Skeletal muscle tissue (tissue), 4 donors: ENCODE data around the gene ADGRV1. TPM values are rescaled to one million over a fixed set of nuclear protein-coding genes. Genes with fewer than 3 reads are reported as not detected.
"Not testable (repeated sequence)": the region's sequence is repeated elsewhere in the genome, so short reads cannot be mapped to it uniquely, and the experiment has no call there.

Experiments used
- H3K27ac ChIP-seq: one replicate; pipeline ENCODE4 v1.7.0; 2013; ENCODE audit warnings: mild to moderate bottlenecking, low read depth, low read length, inconsistent platforms
- H3K27me3 ChIP-seq, 3 donors: one replicate each; pipeline ENCODE4 v1.7.0; 2013; ENCODE audit warnings: low read length in 3 of 3; ENCODE audit not compliant: control insufficient read depth in 3 of 3, insufficient read depth in 3 of 3
- H3K36me3 ChIP-seq, 3 donors: one replicate each; pipeline ENCODE4 v1.7.0; 2013; ENCODE audit warnings: low read length in 3 of 3; ENCODE audit not compliant: control insufficient read depth in 3 of 3, insufficient read depth in 3 of 3
- H3K4me1 ChIP-seq, 3 donors: one replicate each; pipeline ENCODE4 v1.7.0; 2013; ENCODE audit warnings: low read length in 3 of 3, mild to moderate bottlenecking in 3 of 3; ENCODE audit not compliant: control insufficient read depth in 3 of 3, insufficient read depth in 3 of 3
- H3K4me3 ChIP-seq, 3 donors: one replicate each; pipeline ENCODE4 v1.7.0; 2013; ENCODE audit warnings: low read length in 3 of 3
- H3K9ac ChIP-seq, 3 donors: one replicate each; pipeline ENCODE4 v1.7.0; 2013; ENCODE audit warnings: low read length in 3 of 3, mild to moderate bottlenecking in 3 of 3, moderate library complexity in 2 of 3, low read depth in 1 of 3
- H3K9me3 ChIP-seq, 3 donors: one replicate each; pipeline ENCODE4 v1.7.0; 2013; ENCODE audit warnings: low read length in 3 of 3; ENCODE audit not compliant: control insufficient read depth in 3 of 3
- total RNA-seq: library from RNA; depleted of rRNA; stranded (reverse); fragments of >200 nt; gene quantifications from one replicate; pipeline ENCODE4 v1.2.3, GENCODE V29; 2014
- donor health status: Osteomylitis.

ADGRV1 gene
- total RNA-seq, 1 donor from 2014 or later, result 2.6 TPM

GRCh38 chr5:90809311-90810056 lies 250.9 kb downstream of the ADGRV1 start:
- Histone ChIP-seq H3K27ac (no peak overlapping the region), H3K4me1 (no peaks in the 10 kb centered on the region), H3K27me3 (no peaks in the 10 kb centered on the region), H3K36me3 (no peaks in the 10 kb centered on the region), H3K9me3 (no peaks in the 10 kb centered on the region), H3K4me3 (no peak overlapping the region), H3K9ac (no peak overlapping the region)

- H3K4me3 ChIP-seq, result no peak overlapping the region
- H3K4me1 ChIP-seq, result no peaks in the 10 kb centered on the region
- H3K9me3 ChIP-seq, result no peaks in the 10 kb centered on the region
- H3K27me3 ChIP-seq, result no peaks in the 10 kb centered on the region
- no peak overlapping the region for H3K27ac ChIP-seq
- H3K9ac ChIP-seq, result no peak overlapping the region
- H3K36me3 ChIP-seq, result no peaks in the 10 kb centered on the region
These were observed 251.6 kb downstream of the ADGRV1 start for GRCh38 chr5:90810211-90810610.

- Histone ChIP-seq H3K4me3 (no peak overlapping the region), H3K9ac (no peak overlapping the region), H3K27ac (no peak overlapping the region), H3K4me1 (no peaks in the 10 kb centered on the region), H3K9me3 (no peaks in the 10 kb centered on the region), H3K27me3 (no peaks in the 10 kb centered on the region), H3K36me3 (no peaks in the 10 kb centered on the region)
These were observed 254.8 kb downstream of the ADGRV1 start for GRCh38 chr5:90813392-90813791.

GRCh38 chr5:90822062-90822461 lies 263.5 kb downstream of the ADGRV1 start:
- not testable (repeated sequence) for H3K9me3 ChIP-seq, H3K27me3 ChIP-seq, H3K36me3 ChIP-seq, H3K9ac ChIP-seq, H3K27ac ChIP-seq, H3K4me3 ChIP-seq, H3K4me1 ChIP-seq

GRCh38 chr5:90824436-90824835 lies 265.8 kb downstream of the ADGRV1 start:
- H3K36me3 ChIP-seq, result no peaks in the 10 kb centered on the region
- H3K4me1 ChIP-seq, result no peaks in the 10 kb centered on the region
- H3K4me3 ChIP-seq, result no peak overlapping the region
- H3K27ac ChIP-seq, result no peak overlapping the region
- H3K9ac ChIP-seq, result no peak overlapping the region
- H3K27me3 ChIP-seq, result no peaks in the 10 kb centered on the region
- H3K9me3 ChIP-seq, result no peaks in the 10 kb centered on the region

GRCh38 chr5:90830058-90830457 lies 271.5 kb downstream of the ADGRV1 start:
- Histone ChIP-seq H3K27ac (no peak overlapping the region), H3K36me3 (no peaks in the 10 kb centered on the region), H3K27me3 (no peaks in the 10 kb centered on the region), H3K9me3 (no peaks in the 10 kb centered on the region), H3K9ac (no peak overlapping the region), H3K4me3 (no peak overlapping the region), H3K4me1 (no peaks in the 10 kb centered on the region)

- no peak overlapping the region for H3K9ac ChIP-seq
- no peak overlapping the region for H3K4me3 ChIP-seq
- H3K27me3 ChIP-seq, result no peaks in the 10 kb centered on the region
- no peaks in the 10 kb centered on the region for H3K36me3 ChIP-seq
- H3K4me1 ChIP-seq, result no peaks in the 10 kb centered on the region
- no peak overlapping the region for H3K27ac ChIP-seq
- no peaks in the 10 kb centered on the region for H3K9me3 ChIP-seq
These were observed 275.2 kb downstream of the ADGRV1 start for GRCh38 chr5:90833753-90834152.

GRCh38 chr5:90834711-90835110 lies 276.1 kb downstream of the ADGRV1 start:
- Histone ChIP-seq H3K27me3 (no peaks in the 10 kb centered on the region), H3K9ac (no peak overlapping the region), H3K9me3 (no peaks in the 10 kb centered on the region), H3K36me3 (no peaks in the 10 kb centered on the region), H3K4me3 (no peak overlapping the region), H3K4me1 (no peaks in the 10 kb centered on the region), H3K27ac (no peak overlapping the region)

- H3K27ac ChIP-seq, result no peak overlapping the region
- no peaks in the 10 kb centered on the region for H3K4me1 ChIP-seq
These were observed 284.8 kb downstream of the ADGRV1 start for GRCh38 chr5:90843443-90843842.

GRCh38 chr5:90844931-90845330 lies 286.3 kb downstream of the ADGRV1 start:
- H3K36me3 ChIP-seq, result no peaks in the 10 kb centered on the region

More at GRCh38 chr5:90843443-90843842, 284.8 kb downstream of the ADGRV1 start:
- Histone ChIP-seq H3K9ac (no peak overlapping the region), H3K4me3 (no peak overlapping the region), H3K27me3 (no peaks in the 10 kb centered on the region), H3K36me3 (no peaks in the 10 kb centered on the region), H3K9me3 (no peaks in the 10 kb centered on the region)

More at GRCh38 chr5:90844931-90845330, 286.3 kb downstream of the ADGRV1 start:
- Histone ChIP-seq H3K27ac (no peak overlapping the region), H3K27me3 (no peaks in the 10 kb centered on the region), H3K4me3 (no peak overlapping the region), H3K9ac (no peak overlapping the region), H3K9me3 (no peaks in the 10 kb centered on the region), H3K4me1 (no peaks in the 10 kb centered on the region)
